ENCODE data around the gene CASP9.

Gene CASP9

DNA sequence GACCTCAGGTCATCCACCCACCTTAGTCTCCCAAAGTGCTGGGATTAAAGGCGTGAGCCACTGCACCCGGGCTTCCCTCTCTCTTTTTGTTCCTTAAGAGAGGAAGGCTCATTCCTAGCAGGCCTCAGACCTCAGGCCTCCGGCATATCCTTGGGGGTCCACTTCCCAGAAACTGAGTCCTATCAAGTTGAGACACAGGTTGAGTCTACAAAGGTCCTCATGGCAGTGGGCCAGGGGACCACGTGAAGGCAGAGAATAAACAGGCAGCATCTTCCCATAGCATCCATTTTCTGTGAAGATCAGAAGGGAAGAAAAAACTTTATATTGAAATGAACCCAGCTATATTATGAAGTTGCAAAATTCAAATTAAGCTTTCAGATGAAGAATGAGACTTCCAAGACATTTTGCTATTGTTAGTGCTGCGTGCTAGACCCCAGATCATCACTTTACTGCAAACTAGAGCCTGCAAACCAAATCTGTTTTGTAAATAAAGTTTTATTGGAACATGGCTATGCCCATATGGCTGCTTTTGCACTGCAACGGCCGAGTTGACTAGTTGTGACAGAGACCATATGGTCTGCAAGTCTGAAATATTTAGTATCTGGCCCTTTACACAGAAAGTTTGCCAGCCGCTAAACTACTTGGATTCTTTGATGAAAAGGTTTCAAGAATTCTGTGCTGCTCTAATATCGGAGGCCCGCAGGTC, 71.0 kb downstream of the CASP9 start:
- no peak overlapping the region for H3K27ac ChIP-seq
- H3K4me3 ChIP-seq: no peak overlapping the region

DNA sequence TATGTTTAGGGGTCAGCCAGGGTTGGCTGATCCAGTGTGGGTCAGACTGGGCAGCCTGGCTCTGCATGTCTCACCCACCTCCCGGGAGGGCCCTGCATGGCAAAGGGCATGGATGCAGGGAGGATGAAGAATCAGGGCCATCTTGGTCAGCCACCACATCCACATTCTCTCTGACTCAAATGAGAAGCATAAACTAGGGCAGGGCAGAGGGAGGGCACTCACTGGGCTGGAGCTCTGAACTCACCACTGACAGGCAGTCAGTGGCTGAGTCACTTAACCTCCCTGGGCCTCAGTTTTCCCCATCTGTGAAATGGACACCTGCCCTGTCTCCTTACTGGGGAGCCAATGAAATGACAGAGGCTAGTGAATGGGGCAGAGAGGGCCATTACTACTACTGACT, 71.8 kb downstream of the CASP9 start:
- H3K4me3 ChIP-seq: no peak overlapping the region
- no peak overlapping the region for H3K27ac ChIP-seq

DNA sequence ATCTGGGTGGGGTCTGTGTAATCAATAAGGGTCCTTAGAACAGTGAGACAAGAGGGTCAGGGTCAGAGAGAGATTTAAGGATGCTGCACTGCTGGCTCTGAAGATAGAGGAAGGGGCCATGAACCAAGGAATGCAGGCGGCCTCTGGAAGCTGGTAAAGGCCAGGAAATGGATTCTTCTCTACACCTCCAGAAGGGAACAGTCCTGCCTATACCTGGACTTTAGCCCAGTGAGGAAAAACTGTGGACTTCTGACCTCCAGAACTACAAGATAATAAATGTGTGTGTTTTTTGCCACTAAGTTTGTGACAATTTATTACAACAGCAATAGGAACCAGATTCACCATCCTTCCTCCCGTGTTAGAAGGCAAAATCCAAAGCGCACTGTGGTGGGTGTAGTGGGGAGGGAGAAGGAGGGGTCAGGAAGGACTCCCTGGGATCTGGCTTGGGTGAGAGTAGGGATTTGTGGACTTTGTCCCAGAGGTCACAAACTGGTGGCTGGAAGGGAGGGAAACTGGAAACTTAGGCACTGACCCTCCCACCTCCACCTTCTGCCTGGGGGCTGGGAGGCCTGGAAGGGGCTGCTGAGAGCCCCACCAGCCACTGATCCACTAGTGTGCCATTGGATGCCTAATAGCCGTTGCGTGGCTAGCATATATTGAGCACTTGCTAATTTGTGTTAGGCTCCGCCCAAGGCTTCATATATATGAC, 72.8 kb downstream of the CASP9 start:
- Histone ChIP-seq H3K27ac (no peak overlapping the region), H3K4me3 (no peak overlapping the region)

DNA sequence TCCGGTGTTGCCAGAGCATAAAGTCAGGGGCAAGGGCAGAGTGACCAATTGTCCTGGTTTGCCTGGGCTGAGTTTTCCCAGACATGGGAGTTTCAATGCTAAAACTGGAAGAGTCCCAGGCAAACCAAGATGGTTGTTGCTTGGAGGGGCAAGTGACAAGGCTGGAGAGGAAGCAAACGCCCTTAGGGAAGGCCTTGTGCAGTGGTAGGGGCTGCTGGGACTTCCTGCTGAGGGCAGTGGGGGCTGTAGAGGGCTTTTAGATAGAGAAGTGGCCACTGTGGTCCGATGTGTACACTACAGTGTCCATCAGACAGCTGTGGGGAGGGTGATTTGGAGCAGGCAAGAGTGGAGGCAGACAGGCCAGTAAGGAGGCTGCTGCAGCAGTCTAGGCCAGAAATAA, 74.4 kb downstream of the CASP9 start:
- Histone ChIP-seq H3K4me3 (no peak overlapping the region), H3K27ac (no peak overlapping the region)

DNA sequence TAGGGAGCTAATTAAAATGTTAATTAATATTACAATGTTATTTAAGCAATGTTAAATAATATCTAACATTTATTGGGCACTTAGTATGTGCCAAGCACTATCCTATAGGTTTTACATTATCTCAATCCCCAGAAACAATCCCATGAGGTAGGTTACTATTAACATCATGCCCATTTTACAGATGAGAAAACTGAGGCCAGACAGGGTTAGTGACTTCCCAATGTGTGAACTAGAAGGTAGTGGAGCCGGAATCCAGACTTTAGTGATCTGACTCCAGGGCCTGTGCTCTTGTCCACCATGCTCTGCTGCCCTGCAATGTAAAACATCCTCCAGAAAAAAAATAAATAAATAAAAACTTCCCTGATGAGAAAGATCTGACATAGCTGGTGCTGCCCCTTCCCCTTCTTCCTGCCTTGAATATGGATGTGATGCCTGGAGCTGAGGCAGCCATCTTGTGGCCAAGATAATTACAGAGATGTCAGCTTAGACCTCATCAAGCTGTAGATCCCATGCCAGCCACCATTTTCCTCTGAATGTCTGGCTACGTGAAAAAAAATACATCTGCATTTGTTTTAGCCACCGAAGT, 75.0 kb downstream of the CASP9 start:
- Histone ChIP-seq H3K4me3 (no peak overlapping the region), H3K27ac (no peak overlapping the region)

DNA sequence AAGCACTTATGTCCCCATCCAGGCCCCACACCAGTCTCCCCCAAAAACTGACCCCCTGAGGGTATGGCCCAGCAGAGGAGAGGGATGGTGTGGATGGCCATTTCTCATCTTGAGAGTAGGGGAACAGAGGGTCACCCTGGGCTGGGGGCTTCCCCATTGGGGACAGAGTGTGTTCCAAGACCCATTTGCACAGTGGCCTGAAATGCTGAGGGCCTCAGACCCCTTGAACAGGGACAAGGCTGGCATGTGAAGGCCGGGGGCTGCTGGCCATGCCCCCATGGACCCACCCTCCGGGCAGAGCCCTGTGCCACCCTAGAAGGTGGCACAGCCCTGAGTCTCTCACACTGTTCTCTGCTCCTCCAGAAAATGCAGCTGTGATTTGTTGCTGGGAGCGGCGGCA, 77.8 kb downstream of the CASP9 start:
- no peak overlapping the region for H3K27ac ChIP-seq
- H3K4me3 ChIP-seq: no peak overlapping the region

DNA sequence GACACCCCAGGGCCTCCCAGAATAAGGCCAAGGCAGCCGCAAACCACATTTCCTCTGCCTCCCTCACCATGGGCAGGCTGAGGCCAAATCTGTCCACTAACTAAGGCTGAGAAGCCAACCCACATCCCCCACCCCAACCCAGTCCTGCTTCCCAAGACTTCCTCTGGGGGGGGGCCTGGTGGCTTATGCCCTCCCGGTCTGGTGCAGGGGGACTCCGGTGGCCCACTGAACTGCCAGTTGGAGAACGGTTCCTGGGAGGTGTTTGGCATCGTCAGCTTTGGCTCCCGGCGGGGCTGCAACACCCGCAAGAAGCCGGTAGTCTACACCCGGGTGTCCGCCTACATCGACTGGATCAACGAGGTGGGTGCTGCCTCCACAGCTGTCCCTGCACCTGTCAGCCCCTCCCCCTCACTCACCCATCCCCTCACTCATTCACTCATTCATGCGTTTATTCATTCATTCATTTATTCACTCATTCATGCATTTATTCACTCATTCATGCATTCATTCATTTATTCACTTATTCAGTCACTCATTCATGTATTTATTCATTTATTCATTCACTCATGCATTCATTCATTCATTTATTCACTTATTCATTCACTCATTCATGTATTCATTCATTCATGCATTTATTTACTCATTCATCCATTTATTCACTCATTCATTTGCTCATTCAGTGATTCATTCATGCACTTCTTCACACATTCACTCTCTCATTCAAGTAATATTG, 78.5 kb downstream of the CASP9 start:
- H3K27ac ChIP-seq: no peak overlapping the region
- no peak overlapping the region for H3K4me3 ChIP-seq

DNA sequence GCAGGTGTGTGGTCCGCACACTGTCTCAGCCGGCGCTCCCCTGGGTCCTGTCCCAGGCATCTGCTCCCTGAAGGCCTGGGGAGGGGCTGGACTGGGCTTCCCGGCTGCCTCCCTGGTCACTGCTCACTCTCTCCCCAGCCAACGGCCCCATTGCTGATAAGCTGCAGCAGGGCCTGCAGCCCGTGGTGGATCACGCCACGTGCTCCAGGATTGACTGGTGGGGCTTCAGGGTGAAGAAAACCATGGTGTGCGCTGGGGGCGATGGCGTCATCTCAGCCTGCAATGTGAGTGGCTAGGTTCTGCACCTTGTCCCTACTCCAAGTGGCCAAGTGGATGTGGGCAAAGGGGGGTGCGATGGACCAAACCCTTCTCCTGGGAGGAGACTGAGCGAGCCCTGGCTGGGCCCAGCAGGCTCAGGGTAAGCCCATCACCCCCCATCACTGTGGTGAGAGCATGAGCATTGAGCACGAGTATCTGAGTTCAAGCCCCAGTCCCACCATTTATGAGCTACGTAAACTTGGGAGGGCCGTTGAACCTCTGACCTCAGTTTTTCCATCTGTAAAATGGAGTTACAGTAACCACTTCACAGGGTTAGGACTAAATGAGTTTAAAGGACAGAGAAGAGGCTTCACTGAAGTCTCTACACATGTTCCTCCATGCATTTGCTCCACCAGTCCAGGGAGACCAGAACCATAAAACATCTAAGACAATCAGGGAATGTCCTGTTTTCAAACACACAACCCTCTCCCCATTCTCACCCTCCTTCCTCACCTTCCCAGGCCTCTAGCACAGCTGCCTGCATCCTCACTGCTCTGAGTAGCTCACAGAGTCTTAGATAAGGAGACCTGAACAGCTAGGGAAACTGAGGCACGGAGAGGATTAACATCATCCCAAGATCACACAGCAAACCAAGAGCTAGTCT, 79.3 kb downstream of the CASP9 start:
- Histone ChIP-seq H3K27ac (no peak overlapping the region), H3K4me3 (no peak overlapping the region)

DNA sequence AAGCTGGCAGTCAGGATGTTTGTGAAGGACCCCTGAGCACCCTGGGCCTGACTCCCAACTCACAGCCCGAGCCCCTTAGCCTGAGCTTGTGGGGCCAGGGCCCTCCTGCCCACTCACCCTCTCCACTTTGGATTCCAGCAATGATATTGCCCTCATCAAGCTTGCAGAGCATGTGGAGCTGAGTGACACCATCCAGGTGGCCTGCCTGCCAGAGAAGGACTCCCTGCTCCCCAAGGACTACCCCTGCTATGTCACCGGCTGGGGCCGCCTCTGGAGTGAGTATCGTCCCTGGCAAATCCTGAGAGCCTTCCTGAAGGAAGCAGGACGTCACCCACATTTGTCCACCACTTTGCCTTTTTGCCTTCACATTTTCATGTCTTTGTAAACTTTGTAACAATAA, 80.7 kb downstream of the CASP9 start:
- H3K4me3 ChIP-seq: no peak overlapping the region
- H3K27ac ChIP-seq: no peak overlapping the region

DNA sequence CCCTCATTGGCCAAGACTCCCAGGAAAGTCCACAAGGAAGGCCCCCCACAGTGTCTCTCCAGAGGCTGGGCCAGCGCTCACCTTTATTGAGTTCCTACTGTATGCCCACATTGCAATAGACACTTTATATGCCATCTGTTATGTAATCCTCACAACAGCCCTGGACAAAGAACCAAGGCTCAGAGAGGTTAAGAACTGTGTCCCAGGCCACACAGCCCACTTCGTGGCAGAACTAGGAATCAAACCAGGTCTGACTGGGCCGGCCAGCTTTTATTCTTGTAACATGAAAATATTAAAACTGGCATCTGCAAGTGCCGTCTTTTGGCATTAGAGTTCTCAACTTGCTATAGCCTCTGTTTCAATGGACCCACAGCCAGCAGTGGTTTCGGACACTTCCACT, 81.3 kb downstream of the CASP9 start:
- Histone ChIP-seq H3K4me3 (no peak overlapping the region), H3K27ac (no peak overlapping the region)

DNA sequence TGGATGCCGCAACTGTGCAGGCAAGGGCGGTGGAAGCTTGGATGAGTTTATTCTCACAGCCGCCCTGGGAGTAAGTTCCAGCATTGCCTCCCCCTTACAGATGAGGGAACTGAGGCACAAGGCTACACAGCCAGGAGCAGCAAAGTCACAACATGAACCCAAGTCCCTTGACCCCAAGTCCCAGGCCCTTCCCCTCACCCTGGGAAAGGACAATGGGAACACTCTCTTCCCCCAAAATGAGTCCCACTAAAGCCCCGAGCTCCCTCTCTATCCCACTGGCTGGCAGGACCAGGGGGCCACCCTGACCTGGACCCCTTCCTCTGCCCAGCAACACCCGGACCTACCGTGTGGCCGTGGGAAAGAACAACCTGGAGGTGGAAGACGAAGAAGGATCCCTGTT, 81.9 kb downstream of the CASP9 start:
- H3K27ac ChIP-seq: no peak overlapping the region
- no peak overlapping the region for H3K4me3 ChIP-seq

Data from skin epidermis (tissue), 12 donors.